CD4-positive, alpha-beta T cell treated with Interleukin-2 at 100 ng/mL for 4 hours (primary cell): ENCODE results near the gene LTF.

Experiments
- DNase-seq: peaks from one replicate; pipeline ENCODE4 v3.0.0-alpha.2; 2020; ENCODE audit warnings: low spot score

The LTF gene

DNA sequence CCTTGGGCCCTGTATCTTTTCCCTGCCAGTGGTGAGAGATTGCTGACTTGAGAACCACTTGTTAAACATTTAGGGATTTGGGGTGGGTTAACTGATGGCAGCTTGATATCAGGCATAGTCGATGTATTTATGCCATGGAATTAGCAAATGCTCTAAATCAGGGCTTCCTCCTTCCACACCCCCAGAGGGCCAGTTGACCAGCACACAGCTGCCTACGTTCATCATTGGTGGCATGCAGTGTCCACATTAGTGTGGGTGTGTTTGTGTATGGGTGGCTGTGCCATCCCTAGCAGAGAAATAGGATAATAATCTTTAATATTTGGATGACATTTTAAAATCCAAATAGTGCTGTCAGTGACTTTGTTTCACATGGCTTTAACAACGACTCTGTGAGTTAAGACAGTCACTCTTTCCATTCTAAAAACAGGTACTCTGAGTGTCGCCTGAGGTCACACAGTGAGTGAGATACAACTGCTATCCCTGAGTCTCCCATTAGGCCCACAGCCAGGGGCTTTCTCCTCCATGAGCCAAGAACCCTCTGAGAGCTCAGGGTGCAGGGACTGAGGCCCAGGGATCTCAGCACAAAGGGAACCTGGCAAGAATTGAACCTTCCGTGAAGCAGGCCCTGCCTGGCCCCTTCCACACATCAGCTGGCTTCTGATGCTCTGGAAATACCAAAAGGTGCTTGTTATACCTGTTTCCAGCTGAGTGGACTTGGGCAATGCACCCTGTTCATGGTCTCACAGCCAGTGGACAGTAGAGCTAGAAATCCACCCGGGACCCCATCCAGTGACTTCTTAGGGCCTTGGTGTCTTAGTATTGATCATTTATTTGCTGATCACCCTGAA is 4.3 kb upstream of the LTF start:
- DNase-seq, result no peak

- DNase-seq, result no peak
These were observed 2.9 kb upstream of the LTF start for GRCh38 chr3:46467562-46467961.

DNA sequence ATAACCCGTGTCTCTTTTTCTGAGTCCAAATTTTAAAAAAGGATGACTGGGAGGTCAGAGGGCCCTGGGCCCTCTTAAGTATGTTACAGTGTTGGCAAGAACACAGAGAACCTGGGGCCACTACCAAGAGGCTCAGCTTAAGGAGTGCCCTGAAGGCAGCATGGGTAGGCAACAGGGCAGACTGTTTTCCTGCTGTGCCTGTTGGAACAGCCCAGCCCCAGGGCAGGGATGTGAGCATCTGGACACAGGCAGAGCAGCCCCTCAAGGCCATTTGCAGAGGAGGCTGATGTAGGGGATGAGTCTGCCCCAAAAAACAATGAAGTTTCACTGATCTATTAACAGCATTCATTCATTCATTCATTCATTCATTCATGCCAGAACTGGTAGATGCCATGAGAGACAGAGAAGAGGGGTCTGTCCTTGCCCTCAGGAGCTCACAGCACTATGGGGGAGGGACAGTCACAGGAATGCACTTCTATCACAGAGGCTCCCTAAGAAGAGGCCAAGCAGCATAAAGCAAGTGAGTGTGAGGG is 2.2 kb upstream of the LTF start:
- DNase-seq, result no peak

DNA sequence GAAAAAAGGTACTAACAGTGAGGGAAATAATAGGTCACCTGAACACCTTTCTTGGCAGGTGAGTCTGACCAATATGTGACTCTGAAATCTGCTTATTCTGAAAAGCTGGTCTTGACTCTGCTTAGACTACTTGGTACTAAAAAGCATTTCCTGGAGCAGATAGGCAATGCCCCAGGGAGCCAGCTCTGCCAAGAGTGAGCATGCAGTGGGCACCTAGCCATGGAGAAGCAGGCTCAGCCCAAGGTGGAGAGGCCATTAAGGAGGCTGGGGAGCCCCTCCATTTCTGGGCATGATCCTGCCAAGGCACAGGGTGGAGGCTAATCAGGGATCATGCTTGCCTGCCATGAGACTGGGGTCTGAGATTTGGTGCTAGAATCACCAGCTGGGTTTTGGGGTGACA is 1.6 kb upstream of the LTF start:
- no peak for DNase-seq

DNA sequence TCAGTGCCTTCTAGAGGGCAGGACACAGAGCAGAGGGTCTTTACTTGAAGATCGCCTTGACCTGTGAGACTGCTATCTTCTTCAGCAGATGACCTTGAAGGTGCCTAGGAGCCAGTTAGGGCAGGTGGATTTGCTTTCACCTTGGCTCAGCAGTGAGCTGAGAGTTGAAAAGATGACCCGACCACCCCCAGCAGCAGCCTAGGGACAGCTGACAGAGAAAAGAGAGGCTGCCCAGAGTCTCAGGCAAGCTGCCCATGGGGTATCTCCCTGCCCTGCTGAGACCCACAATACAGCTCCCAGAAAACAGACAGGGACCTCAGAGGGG is 453 bp upstream of the LTF start:
- no peak for DNase-seq

- DNase-seq, result no peak
These were observed 850 bp downstream of the LTF start for GRCh38 chr3:46463868-46464241.

DNA sequence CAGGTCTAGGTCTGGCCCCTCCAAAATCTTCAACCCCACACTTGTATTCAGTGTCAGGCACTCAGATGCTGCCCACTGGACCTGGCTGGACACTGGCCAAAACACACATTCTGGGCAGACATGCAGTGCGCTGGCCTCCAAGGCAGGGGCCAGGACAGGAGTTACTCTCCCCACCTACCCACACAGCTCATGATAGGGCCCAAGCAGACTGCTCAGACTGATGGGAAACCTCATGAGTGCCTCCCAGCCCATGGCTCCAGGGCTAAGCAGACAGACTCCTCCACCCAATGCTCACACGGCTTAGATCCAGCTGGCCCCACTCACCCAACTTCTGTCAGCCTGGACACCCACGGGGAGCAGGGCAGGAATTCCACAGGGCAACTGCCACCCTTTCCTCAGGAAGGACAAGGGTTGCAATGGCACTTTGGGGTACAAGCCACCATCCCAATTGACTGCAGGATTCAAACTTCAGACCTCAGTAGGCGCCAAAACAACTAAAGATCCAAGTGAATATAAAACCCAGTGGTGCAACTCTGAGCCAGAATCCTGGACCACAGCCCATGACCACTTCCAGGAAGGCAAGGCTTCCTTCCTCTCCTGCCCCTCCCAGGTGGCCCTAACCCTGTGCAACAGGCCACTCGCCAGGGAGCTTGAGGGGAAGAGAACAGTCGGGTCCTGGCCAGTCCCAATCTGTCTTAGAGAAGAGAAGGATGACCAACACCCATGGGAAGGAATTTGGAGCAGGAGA is 1.4 kb downstream of the LTF start:
- no peak for DNase-seq

DNA sequence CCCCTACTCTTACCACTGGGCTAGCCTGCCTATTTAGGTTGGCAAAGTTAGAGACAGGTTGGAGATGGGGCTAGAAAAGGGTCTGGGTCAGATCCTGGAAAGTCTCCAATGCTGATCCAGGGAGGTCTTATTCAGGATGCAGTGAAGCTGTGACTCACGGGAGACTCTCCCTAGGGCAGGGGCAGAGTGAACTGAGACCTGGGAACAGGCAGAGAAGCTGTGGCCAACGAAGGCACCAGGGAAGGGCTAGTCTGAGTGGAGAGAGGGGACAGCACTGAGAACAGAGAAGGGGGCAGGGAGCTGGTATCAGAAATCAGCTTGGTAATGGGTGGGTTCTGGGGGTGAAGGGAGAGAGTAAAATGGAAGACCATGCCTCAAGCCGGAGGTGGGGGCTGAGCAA is 2.2 kb downstream of the LTF start:
- DNase-seq, result no peak

DNA sequence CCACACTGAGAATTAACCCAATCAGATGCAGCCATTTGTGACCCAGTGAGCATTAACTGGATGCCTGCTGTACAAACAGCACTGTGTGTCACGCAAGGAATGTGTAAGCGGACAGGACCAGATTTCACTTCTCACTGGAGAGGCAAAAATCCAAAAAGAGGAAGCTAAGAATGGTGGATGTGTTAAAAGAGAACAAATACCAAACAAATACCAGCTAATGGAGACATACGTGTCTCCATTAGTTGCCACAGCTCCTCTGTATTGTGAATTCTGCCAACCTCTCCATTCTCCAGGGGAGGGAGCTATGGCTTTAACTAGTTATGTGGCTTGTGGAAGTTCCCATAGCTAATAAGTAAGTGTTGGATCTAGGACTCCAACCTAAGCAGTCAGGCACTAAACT is 2.6 kb downstream of the LTF start:
- DNase-seq, result no peak

- DNase-seq, result no peak
These were observed 4.7 kb downstream of the LTF start for GRCh38 chr3:46460051-46460450.

GRCh38 chr3:46456118-46456517 is 8.6 kb downstream of the LTF start:
- DNase-seq, result no peak

DNA sequence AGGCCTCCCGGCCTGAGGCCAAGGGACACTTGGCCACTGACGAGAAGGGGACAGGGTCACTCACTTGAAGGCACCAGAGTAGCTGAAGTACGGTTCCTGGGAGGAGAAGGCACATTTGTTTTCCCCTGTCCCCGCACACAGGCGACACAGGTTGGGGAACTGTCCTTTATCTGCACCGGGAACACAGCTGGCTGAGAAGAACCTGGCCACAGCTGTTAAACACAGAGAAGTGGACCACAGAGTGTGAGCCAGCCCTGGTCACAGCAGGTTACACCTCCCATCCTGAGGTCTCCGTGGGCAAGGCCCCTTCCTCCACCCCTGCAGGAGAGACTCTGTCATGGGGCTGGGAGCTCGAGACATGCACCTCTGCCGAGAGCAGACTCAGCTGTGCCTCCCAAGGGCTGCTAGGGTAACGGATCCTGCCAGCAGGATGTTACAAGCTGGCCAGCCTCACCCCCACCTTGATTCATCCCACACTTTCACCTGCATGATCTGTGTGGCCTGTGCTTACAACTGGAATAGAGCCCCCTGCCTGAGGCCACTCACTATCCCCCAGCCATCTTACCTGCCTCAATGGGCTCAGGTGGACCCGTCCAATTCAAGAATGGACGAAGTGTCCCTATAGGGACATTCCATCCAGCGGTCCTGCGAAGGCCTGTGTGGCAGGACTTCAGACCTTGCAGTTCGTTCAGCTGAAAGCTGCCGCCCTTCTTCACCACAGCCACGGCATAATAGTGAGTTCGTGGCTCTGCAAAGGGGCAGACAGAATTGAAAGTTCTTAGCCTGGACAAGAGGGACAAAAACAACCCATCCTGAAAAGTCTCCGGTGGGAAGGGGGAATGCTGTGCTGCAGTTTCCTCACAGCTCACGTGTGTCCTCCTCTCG is 9.2 kb downstream of the LTF start:
- DNase-seq, result no peak

DNA sequence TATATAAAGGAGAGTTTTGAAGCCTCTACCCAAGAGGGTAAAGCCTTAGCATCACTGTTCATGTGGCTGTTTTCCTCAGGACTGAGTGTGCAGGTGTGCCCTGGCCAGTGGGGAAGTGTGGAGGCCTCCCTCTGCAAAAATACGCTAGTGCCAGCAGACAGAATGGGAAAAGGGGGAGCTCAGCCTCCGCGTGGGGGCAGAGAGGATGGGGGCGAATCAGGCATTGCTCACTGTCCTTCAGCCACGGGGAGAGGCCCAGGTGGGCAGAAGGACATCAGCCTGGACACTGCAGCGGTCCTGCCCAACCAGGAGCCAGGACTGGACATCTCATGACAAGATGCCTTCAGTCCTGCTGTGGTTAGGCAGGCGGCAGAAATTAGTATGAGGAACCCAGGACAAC is 10.1 kb downstream of the LTF start:
- no peak for DNase-seq

GRCh38 chr3:46454209-46454595 is 10.5 kb downstream of the LTF start:
- DNase-seq, result no peak

DNA sequence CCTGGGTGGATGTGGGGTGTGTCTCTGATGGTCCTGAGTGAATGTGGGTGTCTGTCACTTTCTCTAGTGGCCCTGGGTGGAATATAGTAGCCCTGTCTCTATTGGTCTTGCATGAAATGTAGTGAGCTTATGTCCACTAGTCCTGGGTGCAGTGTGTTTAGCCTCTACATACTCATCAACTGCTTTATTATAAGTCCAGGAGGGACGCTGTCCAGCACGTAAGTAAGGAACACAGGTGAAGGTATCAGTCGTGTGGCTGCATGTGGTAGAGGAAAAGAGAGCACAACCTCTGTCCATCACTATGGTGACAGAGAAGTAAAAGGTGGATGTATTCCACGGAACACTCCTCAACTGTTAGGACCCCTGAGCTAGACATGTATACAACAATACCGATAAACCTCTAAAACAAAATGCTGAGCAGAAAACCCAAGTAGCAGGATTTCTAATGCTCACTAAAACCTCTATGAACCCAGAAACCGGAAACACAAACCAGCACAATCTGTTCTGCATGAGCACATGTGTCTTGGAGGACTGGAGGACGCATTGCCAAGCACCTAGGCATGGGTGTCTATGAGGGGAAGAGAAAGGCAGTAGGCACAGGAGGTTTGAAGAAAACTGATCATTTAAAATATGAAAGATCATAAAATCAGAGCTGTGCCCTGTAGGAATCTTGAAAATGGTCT is 11.0 kb downstream of the LTF start:
- no peak for DNase-seq

GRCh38 chr3:46449755-46450552 is 14.8 kb downstream of the LTF start:
- DNase-seq, result no peak

DNA sequence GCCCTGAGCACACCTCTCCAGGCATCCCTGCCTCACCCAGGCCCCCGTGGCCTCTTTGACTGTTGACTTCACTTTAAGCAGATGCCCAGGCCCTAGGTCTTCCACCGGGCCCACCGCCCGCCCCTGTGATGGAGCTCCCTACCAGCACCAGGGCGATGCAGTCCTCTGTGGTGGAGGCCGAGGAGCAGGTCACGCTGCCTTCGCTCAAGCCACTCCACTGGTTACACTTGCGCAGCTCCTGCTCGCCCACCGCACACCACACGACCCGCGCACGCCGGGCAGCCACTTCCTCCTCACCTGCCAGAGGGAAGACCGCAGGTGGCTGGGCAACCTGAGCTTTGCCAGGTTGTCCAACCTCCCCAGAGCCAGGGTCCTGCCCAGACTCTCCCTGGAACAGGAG is 16.0 kb downstream of the LTF start:
- no peak for DNase-seq

- no peak for DNase-seq
These were observed 17.3 kb downstream of the LTF start for GRCh38 chr3:46447228-46447985.

GRCh38 chr3:46442576-46443530 is 21.9 kb downstream of the LTF start:
- peak; percentile 55 for DNase-seq
